CD4-positive, alpha-beta T cell treated with Interleukin-17A for 1 hour (primary cell): ENCODE data around the gene MALAT1.
"Not testable (repeated sequence)": the region's sequence is repeated elsewhere in the genome, so short reads cannot be mapped to it uniquely, and the experiment has no call there.

ENCODE experiments used
- DNase-seq: peaks from one replicate; pipeline ENCODE4 v3.0.0-alpha.2; 2020

Gene MALAT1

GRCh38 chr11:65499713-65500386 is 1.0 kb downstream of the MALAT1 start:
- no peak for DNase-seq

GRCh38 chr11:65500387-65501185 is 1.7 kb downstream of the MALAT1 start:
- peak; percentile 62 for DNase-seq

- DNase-seq: no peak
Measured at GRCh38 chr11:65501186-65501471, 2.3 kb downstream of the MALAT1 start.

- DNase-seq: peak; percentile 44
Measured at GRCh38 chr11:65501472-65502273, 2.8 kb downstream of the MALAT1 start.

- no peak for DNase-seq
Measured at GRCh38 chr11:65502274-65502554, 3.4 kb downstream of the MALAT1 start.

- DNase-seq: peak; percentile 56
Measured at GRCh38 chr11:65502555-65503367, 3.9 kb downstream of the MALAT1 start.

GRCh38 chr11:65503368-65503948 is 4.6 kb downstream of the MALAT1 start:
- DNase-seq: peak; percentile 38

- peak; percentile 53 for DNase-seq
Measured at GRCh38 chr11:65503949-65504673, 5.3 kb downstream of the MALAT1 start.

- DNase-seq: peak; percentile 45
Measured at GRCh38 chr11:65504674-65505465, 6.0 kb downstream of the MALAT1 start.

GRCh38 chr11:65505466-65506289 is 6.8 kb downstream of the MALAT1 start:
- peak; percentile 45 for DNase-seq

GRCh38 chr11:65506290-65506771 is 7.5 kb downstream of the MALAT1 start:
- DNase-seq: no peak

GRCh38 chr11:65506772-65507505 is 8.1 kb downstream of the MALAT1 start:
- DNase-seq: peak; percentile 77

GRCh38 chr11:65512311-65512710 is 13.5 kb downstream of the MALAT1 start:
- not testable (repeated sequence) for DNase-seq

GRCh38 chr11:65516135-65516968 is 17.5 kb downstream of the MALAT1 start:
- peak; percentile 30 for DNase-seq

GRCh38 chr11:65518941-65519549 is 20.2 kb downstream of the MALAT1 start:
- DNase-seq: not testable (repeated sequence)

GRCh38 chr11:65521777-65522521 is 23.1 kb downstream of the MALAT1 start:
- DNase-seq: peak; percentile 63
